ENCODE data around the gene ARL15.

- TF ChIP-seq CTCF (IDR thresholded peaks at IDR 0.05) (no peak), POLR2A (IDR thresholded peaks at IDR 0.05) (no peak), EP300 (IDR thresholded peaks at IDR 0.05) (no peak)
Observed at GRCh38 chr5:54307583-54307982, 2.8 kb downstream of the ARL15 start.
